ENCODE results near the gene HMGXB4.

The HMGXB4 gene

DNA sequence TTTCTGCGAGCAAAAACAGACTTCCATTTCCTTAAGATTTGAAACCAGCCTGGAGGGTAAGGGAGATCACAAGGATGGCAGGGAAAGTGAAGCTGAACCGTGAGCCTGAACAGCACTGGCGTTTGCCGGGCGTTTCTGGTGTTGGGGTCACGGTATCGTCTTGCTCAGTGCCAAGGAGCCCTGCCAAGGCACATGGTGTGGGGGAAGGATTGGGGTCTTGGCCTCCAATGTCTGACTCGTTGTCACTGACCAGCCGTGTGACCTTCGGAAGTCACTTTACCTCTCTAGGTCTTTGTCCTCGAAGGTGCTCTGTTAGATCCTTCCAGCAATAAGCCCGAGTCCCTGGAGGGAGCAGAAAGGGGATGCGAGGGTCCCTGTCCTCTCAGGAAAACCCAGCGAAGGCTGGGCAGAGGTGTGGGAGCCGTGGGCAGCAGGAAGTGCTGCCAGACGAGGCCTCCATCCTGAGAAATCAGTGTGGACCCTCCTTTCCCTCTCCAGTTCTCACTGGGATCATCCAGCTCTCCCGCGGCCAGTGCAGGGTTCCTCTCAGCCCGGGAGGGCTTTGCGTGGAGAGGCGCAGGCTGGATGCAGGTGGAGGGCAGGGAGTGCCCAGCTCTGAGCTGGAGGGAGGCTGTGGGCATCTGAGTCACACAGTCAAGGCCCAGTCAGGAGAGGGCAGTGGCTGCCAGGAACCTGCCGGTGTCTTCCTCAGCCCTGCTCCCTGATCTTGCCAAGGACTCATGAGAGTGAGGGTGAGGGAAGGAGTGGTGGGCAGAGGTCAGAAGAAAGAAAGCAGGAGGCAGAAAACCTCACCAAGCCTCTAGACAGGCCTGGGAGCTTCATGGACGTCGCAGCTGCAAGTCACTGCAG, 61.3 kb downstream of the HMGXB4 start:
- Mint-ChIP-seq H3K4me1 (peaks cover 19 to 37% of the 10 kb centered on the region in 2 donors), H3K4me3 (no peak overlapping the region), H3K9me3 (no peaks in the 10 kb centered on the region), H3K27me3 (no peaks in the 10 kb centered on the region), H3K36me3 (peaks cover 61 to 71% of the 10 kb centered on the region in 2 donors), H3K27ac (peak overlapping the region; percentile 31)
- no peak for ATAC-seq (replicated peaks)
- no peak for DNase-seq

- Mint-ChIP-seq H3K4me1 (peaks cover 16 to 35% of the 10 kb centered on the region in 2 donors), H3K36me3 (peaks cover 62 to 73% of the 10 kb centered on the region in 2 donors), H3K27ac (no peak overlapping the region), H3K9me3 (no peaks in the 10 kb centered on the region), H3K4me3 (no peak overlapping the region), H3K27me3 (no peaks in the 10 kb centered on the region)
- DNase-seq (no peak), ATAC-seq (replicated peaks) (no peak)
These were observed 62.1 kb downstream of the HMGXB4 start for GRCh38 chr22:35319244-35319985.

DNA sequence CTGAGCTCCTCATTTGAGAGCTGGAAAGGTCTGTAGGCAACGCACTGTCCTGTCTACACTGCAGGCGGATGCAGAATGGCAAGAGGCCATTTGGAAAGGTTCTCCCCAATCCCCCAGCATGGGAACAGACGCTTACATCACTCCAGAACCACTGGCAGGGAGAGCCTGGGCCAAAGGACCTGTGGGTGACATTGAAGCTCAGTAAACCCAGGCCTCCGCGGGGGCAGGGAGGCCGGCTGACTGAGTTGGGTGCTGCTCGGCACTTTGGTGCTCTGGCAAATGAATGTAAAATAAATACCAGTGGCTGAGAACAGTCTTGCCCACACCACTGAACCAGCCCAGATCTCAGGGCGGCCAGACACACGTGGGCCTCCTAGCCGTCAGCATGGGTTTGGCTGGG, 64.8 kb downstream of the HMGXB4 start:
- Mint-ChIP-seq H3K4me3 (no peak overlapping the region), H3K27me3 (no peaks in the 10 kb centered on the region), H3K27ac (no peak overlapping the region), H3K36me3 (peaks cover 70 to 86% of the 10 kb centered on the region in 2 donors), H3K4me1 (peaks cover 12 to 27% of the 10 kb centered on the region in 2 donors), H3K9me3 (no peaks in the 10 kb centered on the region)
- ATAC-seq (replicated peaks) (no peak), DNase-seq (no peak)

DNA sequence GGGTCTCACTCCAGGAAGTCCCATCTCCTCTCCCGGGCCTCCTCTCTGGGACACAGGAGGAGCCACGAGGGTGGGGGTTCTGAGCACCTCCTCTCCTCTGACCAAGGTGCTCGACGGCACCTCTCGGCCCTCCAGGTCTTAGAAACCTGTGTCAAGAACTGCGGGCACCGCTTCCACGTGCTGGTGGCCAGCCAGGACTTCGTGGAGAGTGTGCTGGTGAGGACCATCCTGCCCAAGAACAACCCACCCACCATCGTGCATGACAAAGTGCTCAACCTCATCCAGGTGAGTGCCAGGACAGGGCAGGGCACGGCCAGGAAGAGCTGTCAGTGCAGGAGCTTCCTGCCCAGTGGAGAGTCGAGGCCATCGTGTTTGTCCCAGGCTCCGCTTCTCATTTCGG, 65.6 kb downstream of the HMGXB4 start:
- DNase-seq (no peak), ATAC-seq (replicated peaks) (no peak)
- H3K27ac Mint-ChIP-seq = no peak overlapping the region
- H3K4me1 Mint-ChIP-seq = peaks cover 12 to 27% of the 10 kb centered on the region in 2 donors
- peaks cover 74 to 89% of the 10 kb centered on the region in 2 donors for H3K36me3 Mint-ChIP-seq
- no peaks in the 10 kb centered on the region for H3K27me3 Mint-ChIP-seq
- no peaks in the 10 kb centered on the region for H3K9me3 Mint-ChIP-seq
- no peak overlapping the region for H3K4me3 Mint-ChIP-seq

DNA sequence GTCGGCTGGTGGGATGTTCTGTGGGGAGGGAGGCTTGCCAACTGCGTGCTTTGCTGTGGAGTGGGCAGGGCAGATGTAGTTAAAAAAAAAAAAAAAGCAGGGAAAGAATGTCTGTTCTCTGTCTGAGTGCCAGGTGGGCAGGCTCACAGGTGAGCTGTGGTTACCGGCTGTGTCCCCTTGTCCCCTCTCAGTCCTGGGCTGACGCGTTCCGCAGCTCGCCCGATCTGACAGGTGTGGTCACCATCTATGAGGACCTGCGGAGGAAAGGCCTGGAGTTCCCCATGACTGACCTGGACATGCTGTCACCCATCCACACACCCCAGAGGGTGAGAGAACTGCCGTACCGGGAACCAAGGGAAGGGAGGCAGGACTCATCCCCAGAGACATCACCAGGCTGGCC, 66.0 kb downstream of the HMGXB4 start:
- no peaks in the 10 kb centered on the region for H3K27me3 Mint-ChIP-seq
- no peak for DNase-seq

DNA sequence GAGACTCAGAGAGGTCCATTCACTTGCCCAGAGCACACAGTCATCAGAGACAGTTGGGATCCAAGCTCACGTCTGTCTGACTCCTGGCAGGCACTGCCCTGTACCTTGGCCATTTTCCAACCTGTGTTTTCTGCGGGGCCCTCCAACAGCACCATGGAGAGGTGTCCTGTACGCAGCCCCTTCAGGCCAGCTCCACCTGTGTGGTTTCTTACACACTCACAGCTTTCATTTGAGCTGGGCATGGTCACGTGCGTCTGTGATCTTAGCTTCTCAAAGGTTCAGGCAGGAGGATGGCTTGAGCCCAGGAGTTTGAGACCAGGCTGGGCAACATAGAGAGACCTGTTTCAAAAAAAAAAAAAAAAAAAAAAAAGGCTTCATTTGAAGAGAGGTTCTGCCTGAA, 66.8 kb downstream of the HMGXB4 start:
- Mint-ChIP-seq H3K27ac (no peak overlapping the region), H3K27me3 (no peaks in the 10 kb centered on the region), H3K4me1 (peaks cover 12 to 34% of the 10 kb centered on the region in 2 donors), H3K36me3 (peaks cover 76 to 84% of the 10 kb centered on the region in 2 donors), H3K9me3 (no peaks in the 10 kb centered on the region), H3K4me3 (no peak overlapping the region)
- DNase-seq = no peak
- no peak for ATAC-seq (replicated peaks)

More for the DNA sequence above, 66.0 kb downstream of the HMGXB4 start:
- H3K9me3 Mint-ChIP-seq = no peaks in the 10 kb centered on the region
- no peak overlapping the region for H3K27ac Mint-ChIP-seq
- H3K4me1 Mint-ChIP-seq = peaks cover 12 to 30% of the 10 kb centered on the region in 2 donors
- no peak for ATAC-seq (replicated peaks)
- no peak overlapping the region for H3K4me3 Mint-ChIP-seq
- H3K36me3 Mint-ChIP-seq = peaks cover 74 to 89% of the 10 kb centered on the region in 2 donors

- H3K36me3 Mint-ChIP-seq = peaks cover 76 to 77% of the 10 kb centered on the region in 2 donors
- no peaks in the 10 kb centered on the region for H3K9me3 Mint-ChIP-seq
- ATAC-seq (replicated peaks) = no peak
- peaks cover 12 to 38% of the 10 kb centered on the region in 2 donors for H3K4me1 Mint-ChIP-seq
- H3K4me3 Mint-ChIP-seq = no peak overlapping the region
- DNase-seq = no peak
- no peaks in the 10 kb centered on the region for H3K27me3 Mint-ChIP-seq
- no peak overlapping the region for H3K27ac Mint-ChIP-seq
These were observed 67.5 kb downstream of the HMGXB4 start for GRCh38 chr22:35324762-35325161.

DNA sequence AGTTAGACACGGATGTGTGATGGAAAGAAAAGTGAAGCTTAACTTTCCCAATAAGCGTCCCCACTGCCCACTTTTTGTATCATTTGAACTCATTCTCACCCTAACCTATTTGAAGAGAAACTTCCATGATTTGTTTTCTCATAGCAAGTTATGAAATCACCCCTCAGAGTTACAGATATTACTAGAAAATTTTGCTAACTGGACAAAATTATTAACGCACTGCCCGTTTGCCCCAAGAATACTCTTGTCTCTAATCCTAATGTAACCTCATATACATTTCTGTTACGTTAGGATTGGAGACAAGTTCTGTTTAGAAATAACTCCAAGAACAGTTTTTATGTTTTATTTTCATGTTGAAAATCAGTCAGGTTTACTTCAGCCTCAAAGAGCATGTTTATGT, 67.9 kb downstream of the HMGXB4 start:
- peaks cover 74 to 75% of the 10 kb centered on the region in 2 donors for H3K36me3 Mint-ChIP-seq
- no peaks in the 10 kb centered on the region for H3K9me3 Mint-ChIP-seq
- H3K4me3 Mint-ChIP-seq = no peak overlapping the region
- no peak overlapping the region for H3K27ac Mint-ChIP-seq
- H3K27me3 Mint-ChIP-seq = no peaks in the 10 kb centered on the region
- peaks cover 13 to 41% of the 10 kb centered on the region in 2 donors for H3K4me1 Mint-ChIP-seq
- no peak for DNase-seq
- ATAC-seq (replicated peaks) = no peak

DNA sequence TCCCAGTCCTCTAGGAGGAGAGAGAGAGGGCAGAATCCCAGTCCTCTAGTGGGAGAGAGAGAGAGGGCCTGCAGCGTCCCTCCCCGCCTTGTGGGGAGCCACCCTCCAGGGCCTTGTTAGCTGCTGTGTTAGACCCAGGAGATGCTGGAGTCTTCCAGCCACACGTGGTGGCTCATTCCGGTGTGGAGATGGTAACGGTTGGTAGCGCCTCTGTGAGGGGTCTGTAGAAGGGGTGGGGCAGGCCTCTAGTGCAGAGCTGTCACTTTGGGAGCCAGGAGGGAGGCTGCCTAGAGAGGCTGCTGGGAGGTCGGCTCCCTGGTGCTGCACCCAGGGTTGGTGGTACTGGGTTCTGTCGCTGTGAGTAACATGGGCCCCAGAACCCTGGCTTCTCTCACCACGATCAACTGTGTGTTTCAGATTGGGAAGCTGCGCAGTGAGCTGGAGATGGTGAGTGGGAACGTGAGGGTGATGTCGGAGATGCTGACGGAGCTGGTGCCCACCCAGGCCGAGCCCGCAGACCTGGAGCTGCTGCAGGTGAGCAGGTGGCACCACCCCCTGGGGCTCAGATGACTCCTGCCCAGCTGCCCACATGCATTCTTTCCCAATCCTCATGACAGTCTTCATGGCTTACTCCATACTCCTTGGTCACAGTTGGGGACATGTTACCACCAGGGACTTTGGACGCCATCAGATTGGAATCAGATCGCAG, 69.7 kb downstream of the HMGXB4 start:
- H3K27me3 Mint-ChIP-seq = no peaks in the 10 kb centered on the region
- DNase-seq (no peak), ATAC-seq (replicated peaks) (no peak)
- H3K9me3 Mint-ChIP-seq = no peaks in the 10 kb centered on the region
- H3K36me3 Mint-ChIP-seq = peaks cover 73 to 78% of the 10 kb centered on the region in 2 donors
- H3K4me1 Mint-ChIP-seq = peaks cover 18 to 53% of the 10 kb centered on the region in 2 donors
- H3K27ac Mint-ChIP-seq = peak overlapping the region; percentile 31
- H3K4me3 Mint-ChIP-seq = no peak overlapping the region

DNA sequence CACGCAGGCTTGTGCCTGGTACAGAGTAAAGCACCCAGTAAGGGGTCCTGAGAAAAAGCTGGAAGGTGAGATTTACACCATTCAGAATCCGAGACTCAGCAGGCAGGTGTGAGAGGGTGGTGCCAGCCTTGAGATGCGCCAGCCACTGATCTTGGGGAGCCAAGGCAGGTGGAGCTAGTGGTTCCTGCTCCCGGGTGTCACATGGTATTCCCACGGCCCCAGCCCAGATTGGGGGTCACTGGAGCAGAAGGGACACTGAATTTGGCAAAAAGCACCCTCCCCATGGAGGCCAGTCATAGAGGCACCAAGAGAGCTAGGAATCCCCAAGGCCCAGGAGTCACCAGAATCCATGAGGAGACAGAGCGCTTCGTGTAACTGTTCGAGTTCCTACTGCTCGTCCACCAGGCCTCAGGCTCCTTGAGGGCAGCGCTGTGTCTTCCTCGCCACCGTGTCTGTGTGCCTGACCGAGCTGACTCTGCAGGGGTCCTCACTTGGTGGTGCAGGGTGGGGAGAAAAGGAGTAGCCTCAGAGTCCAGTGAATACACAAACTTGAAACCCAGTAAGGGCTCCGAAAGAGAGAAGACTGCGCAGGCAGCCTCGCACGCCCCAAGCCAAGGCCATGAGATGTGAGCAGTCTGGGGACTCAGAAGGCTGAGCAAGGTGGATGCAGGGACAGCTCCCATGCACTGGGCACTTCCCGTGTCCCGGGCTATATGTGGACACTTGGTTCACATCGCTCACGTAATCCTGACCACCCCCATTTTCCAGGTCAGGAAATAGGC, 70.6 kb downstream of the HMGXB4 start:
- no peak for ATAC-seq (replicated peaks)
- H3K36me3 Mint-ChIP-seq = peaks cover 65 to 78% of the 10 kb centered on the region in 2 donors
- H3K9me3 Mint-ChIP-seq = no peaks in the 10 kb centered on the region
- H3K27ac Mint-ChIP-seq = no peak overlapping the region
- H3K4me1 Mint-ChIP-seq = peaks cover 17 to 46% of the 10 kb centered on the region in 2 donors
- H3K4me3 Mint-ChIP-seq = no peak overlapping the region
- no peaks in the 10 kb centered on the region for H3K27me3 Mint-ChIP-seq
- no peak for DNase-seq

DNA sequence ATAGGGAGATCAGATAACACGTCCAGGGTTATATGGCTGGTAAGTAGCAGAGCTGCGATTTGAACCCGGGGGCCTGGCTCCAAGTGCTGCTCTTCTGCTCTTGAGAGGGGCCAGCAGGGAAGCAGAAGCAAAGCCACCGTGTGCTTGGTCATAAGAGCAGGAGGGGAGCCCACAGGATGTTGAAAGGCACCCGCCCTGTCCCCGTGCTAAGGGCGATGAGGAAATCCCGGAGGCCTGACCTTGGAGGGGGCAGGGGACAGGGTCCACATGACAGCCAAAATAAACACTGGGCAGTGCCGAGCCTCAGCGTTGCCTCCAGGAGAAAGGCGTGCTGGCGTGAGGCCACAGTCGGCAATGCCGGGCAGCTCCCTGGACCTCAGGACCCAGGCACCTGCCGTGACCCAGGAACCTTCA, 71.2 kb downstream of the HMGXB4 start:
- no peaks in the 10 kb centered on the region for H3K27me3 Mint-ChIP-seq
- ATAC-seq (replicated peaks) (no peak), DNase-seq (no peak)
- H3K27ac Mint-ChIP-seq = no peak overlapping the region
- H3K4me3 Mint-ChIP-seq = no peak overlapping the region
- peaks cover 61 to 78% of the 10 kb centered on the region in 2 donors for H3K36me3 Mint-ChIP-seq
- H3K4me1 Mint-ChIP-seq = peaks cover 15 to 47% of the 10 kb centered on the region in 2 donors
- H3K9me3 Mint-ChIP-seq = no peaks in the 10 kb centered on the region

- ATAC-seq (replicated peaks) (no peak), DNase-seq (no peak)
- H3K27ac Mint-ChIP-seq = no peak overlapping the region
- peaks cover 19 to 50% of the 10 kb centered on the region in 2 donors for H3K4me1 Mint-ChIP-seq
- peaks cover 60 to 77% of the 10 kb centered on the region in 2 donors for H3K36me3 Mint-ChIP-seq
- H3K9me3 Mint-ChIP-seq = no peaks in the 10 kb centered on the region
- no peaks in the 10 kb centered on the region for H3K27me3 Mint-ChIP-seq
- no peak overlapping the region for H3K4me3 Mint-ChIP-seq
These were observed 72.0 kb downstream of the HMGXB4 start for GRCh38 chr22:35329114-35329847.

DNA sequence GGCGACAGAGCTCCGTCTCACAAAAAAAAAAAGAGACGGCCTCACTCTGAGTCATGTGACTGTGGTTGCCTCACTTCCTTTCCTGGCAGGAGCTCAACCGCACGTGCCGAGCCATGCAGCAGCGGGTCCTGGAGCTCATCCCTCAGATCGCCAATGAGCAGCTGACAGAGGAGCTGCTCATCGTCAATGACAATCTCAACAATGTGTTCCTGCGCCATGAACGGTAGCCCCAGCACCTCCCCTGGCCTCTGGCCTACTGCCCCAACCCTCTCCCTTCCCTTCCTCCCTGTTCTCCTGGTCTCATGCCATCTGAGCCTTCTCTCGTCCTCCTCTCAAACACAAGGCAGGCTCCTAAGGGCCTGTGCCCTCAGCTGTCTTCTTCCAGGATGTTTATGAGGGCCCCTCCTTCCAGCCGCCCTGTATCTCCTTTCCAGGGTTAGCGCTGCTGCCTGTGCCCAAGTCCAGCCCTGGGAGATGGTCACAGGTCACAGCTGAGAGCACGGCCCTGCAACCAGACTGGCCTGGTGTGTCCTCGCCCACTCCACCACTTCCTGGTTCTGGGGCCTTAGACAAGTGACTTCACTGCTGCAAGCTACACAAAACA, 73.1 kb downstream of the HMGXB4 start:
- DNase-seq (no peak), ATAC-seq (replicated peaks) (peak; percentile 21 to 25)
- Mint-ChIP-seq H3K4me1 (peaks cover 23 to 44% of the 10 kb centered on the region in 2 donors), H3K36me3 (peaks cover 56 to 81% of the 10 kb centered on the region in 2 donors), H3K27me3 (no peaks in the 10 kb centered on the region), H3K9me3 (no peaks in the 10 kb centered on the region), H3K27ac (peak overlapping the region; percentile 88), H3K4me3 (peak overlapping the region; percentile 34 to 55)

Measured in stimulated activated naive B cell treated with anti-CD40 and anti-IgM and Interleukin-4, amounts not matched to agents 10 μg/mL and 1 μg/mL and 100 μg/mL, for 72 hours (primary cell).